NCI-H69 (cell line): ENCODE measurements around the gene PKD1L1.

Source experiments
- DNase-seq: peaks from one replicate; lab custom pipeline; 2025; lab: John Stamatoyannopoulos, UW

The PKD1L1 gene

GRCh38 chr7:47735431-47736345, 212.6 kb downstream of the PKD1L1 start:
- no peak for DNase-seq

- no peak for DNase-seq
Measured at GRCh38 chr7:47734949-47735291, 213.3 kb downstream of the PKD1L1 start.

DNA sequence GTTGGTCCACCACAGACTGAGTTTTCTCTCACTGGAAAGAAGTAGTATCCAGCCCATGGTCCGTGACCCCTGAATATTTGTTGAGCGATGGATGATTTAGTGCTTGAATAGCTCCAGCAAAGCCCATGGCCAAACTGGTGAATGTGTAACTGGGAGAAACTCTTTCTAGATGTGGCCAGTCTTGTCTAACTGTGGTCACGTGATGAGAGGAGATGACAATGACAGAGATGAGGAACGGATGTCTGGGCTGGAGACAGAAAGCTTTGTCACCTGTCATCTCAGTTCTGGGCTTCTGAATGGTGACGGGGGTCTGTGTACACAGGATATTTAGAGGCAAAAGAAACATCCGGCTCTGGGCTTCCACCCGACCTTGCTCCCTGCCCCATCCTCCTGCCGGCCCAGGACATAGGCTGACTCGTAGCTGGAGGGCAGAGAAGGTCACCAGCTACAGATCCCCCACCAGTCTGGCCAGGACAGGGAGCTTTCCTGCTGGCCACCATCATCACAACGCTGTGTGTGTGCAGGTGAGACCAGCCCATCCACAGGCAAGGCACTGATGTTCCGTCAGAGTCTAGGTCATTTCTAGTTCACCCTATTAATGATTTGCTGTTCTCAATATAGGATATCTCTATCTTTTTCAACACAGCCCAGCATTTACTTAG, 213.8 kb downstream of the PKD1L1 start:
- DNase-seq = no peak

- no peak for DNase-seq
Measured at GRCh38 chr7:47730142-47730541, 218.1 kb downstream of the PKD1L1 start.

- DNase-seq = no peak
Measured at GRCh38 chr7:47726047-47726726, 222.1 kb downstream of the PKD1L1 start.

DNA sequence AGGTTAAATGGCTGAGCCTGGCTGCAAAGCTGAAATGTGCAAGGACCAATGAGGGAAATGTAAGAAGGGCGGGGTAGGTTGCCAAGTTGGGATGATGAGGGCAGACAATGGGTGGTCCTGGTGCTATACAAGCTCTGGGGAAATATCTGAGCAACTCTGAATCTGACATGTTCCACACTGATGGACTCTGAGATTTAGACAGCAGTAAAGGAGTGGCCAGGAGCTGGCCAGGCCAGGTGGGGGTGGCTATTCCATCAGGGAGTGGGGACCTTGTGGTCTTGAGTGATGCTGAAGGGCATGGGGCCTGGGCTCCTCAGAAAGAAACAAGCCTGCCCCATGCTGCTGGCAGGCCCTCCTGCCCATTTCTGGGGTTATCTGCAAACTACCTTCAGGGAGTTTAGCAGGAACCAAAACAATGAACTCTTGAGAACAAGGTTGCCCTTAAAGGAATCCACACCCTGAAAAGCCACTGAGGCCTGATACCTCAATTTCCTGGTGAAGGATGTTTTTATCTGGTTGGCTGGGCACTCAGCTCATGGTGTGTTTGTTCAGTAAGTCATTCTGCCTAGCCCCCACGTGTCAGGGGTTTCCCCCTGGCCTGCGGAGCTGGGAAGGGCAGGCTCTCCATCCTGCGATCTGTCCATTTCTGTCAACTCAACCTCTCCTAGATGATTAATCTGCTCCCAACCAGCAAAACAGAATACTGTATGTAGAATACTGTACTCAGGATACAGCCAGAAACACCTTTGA, 223.1 kb downstream of the PKD1L1 start:
- DNase-seq = no peak
